ENCODE measurements around the gene TMEM86A. TPM values are rescaled to one million over a fixed set of nuclear protein-coding genes. Genes with fewer than 3 reads are reported as not detected.
"Not testable (repeated sequence)": the region's sequence is repeated elsewhere in the genome, so short reads cannot be mapped to it uniquely, and the experiment has no call there.

TMEM86A gene, protein sequence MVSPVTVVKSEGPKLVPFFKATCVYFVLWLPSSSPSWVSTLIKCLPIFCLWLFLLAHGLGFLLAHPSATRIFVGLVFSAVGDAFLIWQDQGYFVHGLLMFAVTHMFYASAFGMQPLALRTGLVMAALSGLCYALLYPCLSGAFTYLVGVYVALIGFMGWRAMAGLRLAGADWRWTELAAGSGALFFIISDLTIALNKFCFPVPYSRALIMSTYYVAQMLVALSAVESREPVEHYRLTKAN
- 7.0 TPM for total RNA-seq

GRCh38 chr11:18698341-18699268 lies at the start of gene TMEM86A:
TMEM86A (plus strand) TSS chr11:18698779; CDS start chr11:18698887, 108 bp downstream.
- peak; percentile 95 for ATAC-seq

GRCh38 chr11:18650353-18650752 lies 48.2 kb upstream of the TMEM86A start:
- no peak for DNase-seq (ENCODE audit: low spot score)
- no peak for ATAC-seq
- intact Hi-C loops (cut with DNase I): no loop called here

More at GRCh38 chr11:18698341-18699268, at the start of gene TMEM86A:
- intact Hi-C loops (cut with DNase I): no loop called here
- DNase-seq (ENCODE audit: low spot score): peak; percentile 96

- intact Hi-C loops (cut with DNase I): no loop called here
- ATAC-seq: no peak
- no peak for DNase-seq (ENCODE audit: low spot score)
Observed at GRCh38 chr11:18650859-18651557, 47.6 kb upstream of the TMEM86A start.

GRCh38 chr11:18657673-18658072 lies 40.9 kb upstream of the TMEM86A start:
- ATAC-seq (no peak), DNase-seq (ENCODE audit: low spot score) (no peak)
- intact Hi-C loops (cut with DNase I): no loop called here

DNA sequence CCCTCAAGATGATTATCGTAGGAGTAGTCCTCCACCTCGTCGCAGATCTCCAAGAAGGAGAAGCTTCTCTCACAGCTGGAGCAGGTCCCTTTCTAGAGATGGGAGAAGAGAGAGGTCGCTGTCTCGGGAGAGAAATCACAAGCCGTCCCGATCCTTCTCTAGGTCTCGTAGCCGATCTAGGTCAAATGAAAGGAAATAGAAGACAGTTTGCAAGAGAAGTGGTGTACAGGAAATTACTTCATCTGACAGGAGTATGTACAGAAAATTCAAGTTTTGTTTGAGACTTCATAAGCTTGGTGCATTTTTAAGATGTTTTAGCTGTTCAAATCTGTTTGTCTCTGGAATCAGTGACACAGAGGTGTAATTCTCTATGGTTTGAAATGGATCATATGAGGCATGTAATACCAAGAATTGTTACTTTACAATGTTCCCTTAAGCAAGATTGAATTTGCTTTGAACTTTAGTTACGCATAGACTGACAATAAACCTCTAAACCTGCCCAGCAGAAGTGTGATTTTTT lies 33.2 kb upstream of the TMEM86A start:
- DNase-seq (ENCODE audit: low spot score); intact Hi-C loops (cut with DNase I); ATAC-seq: not testable (repeated sequence)

DNA sequence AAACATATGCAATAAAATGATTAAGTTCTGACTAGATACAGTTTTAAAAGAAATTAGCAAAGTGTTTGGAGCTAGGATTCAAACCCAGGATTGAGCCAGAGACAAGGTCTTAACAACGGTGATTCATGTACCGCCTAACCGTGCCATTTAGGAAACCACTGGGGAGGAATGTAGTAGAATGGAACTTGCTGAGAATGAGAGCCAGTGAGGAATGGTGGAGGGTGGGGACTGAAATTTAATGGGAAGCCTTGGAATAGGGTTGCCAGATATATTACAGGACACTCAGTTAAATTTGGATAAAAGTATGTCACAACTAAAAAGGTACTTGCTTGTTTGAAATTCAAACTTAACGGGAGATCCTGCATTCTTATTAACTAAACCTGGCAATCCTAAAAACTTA lies 30.4 kb upstream of the TMEM86A start:
- DNase-seq (ENCODE audit: low spot score) (no peak), ATAC-seq (no peak)
- intact Hi-C loops (cut with DNase I): no loop called here

GRCh38 chr11:18669219-18669596 lies 29.4 kb upstream of the TMEM86A start:
- DNase-seq (ENCODE audit: low spot score) (no peak), ATAC-seq (no peak)
- intact Hi-C loops (cut with DNase I): no loop called here

DNA sequence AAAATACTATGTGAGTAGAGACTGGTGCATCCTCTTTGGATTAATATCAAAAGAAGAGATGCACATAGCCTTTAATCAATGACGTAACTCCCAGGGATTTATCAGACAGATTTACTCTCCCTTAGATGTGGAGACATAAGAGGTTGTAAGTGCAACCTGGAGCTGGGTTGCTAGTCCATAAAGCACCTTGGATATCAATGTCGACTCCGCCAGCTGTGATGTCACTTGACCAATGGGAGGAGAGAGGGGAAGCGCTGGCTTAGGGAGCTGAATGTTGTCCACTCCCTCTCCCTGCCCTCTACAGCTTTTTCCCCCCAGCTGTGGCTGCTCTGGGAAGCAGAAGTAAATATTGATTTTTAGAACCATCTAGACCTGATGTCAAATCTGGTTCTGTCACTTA lies 28.9 kb upstream of the TMEM86A start:
- intact Hi-C loops (cut with DNase I): no loop called here
- no peak for DNase-seq (ENCODE audit: low spot score)

GRCh38 chr11:18671246-18671645 lies 27.3 kb upstream of the TMEM86A start:
- intact Hi-C loops (cut with DNase I): no loop called here
- DNase-seq (ENCODE audit: low spot score) (no peak), ATAC-seq (no peak)

More for the DNA sequence above, 28.9 kb upstream of the TMEM86A start:
- no peak for ATAC-seq

DNA sequence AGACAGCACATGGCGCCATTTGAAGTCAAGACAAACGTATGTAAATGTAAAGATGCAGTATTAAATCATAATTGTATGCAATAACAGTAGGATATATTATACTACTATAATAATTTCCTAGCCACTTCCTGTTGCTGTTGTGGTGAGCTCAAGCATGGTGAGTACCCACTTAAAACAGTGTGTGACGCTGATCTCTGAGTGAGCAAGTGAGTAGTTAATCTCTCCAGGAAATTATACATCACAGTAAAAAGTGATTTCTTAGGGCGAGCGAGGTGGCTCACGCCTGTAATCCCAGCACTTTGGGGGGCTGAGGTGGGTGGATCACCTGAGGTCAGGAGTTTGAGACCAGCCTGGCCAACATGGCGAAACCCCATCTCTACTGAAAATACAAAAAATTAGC lies 26.4 kb upstream of the TMEM86A start:
- intact Hi-C loops (cut with DNase I); ATAC-seq; DNase-seq (ENCODE audit: low spot score): not testable (repeated sequence)

- no peak for DNase-seq (ENCODE audit: low spot score)
- no peak for ATAC-seq
- intact Hi-C loops (cut with DNase I): no loop called here
Observed at GRCh38 chr11:18676803-18677202, 21.8 kb upstream of the TMEM86A start.

- intact Hi-C loops (cut with DNase I): no loop called here
- ATAC-seq (no peak), DNase-seq (ENCODE audit: low spot score) (no peak)
Observed at GRCh38 chr11:18677560-18677959, 21.0 kb upstream of the TMEM86A start.

DNA sequence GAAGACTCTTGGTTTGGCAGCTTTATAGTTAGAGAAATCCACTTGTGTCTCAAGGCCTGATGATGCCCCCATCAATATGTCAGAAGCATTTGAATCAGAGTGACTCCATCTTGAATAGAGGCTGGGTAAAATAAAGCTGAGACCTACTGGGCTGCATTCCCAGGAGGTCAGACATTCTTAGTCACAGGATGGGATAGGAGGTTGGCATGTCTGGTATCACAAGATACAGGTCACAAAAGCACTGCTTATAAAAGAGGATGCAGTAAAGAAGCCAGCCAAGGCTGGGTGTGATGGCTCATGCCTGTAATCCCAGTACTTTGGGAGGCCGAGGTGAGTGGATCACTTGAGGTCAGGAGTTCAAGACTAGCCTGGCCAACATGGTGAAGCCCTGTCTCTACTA lies 16.6 kb upstream of the TMEM86A start:
- ATAC-seq; intact Hi-C loops (cut with DNase I); DNase-seq (ENCODE audit: low spot score): not testable (repeated sequence)

GRCh38 chr11:18682466-18682865 lies 16.1 kb upstream of the TMEM86A start:
- intact Hi-C loops (cut with DNase I): no loop called here
- ATAC-seq: no peak

DNA sequence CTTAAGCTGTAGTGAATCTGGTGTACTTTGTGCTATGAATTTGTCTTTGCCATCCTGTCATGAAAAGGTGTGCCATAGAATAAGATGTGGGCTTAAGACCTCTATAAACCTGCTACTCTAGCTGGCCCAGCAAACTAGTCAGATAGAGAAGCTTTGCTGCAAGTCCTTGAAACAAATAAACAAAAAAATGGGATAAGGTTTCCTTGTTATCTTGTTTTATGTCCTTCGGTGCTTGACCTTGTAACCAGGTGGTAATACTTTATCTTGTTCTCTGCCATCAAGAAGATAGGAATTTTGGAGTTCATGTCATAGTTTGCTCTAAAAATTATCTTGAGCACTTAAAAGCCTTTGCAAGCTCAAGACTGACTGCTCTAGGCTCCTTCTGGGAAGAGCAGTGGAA lies 14.3 kb upstream of the TMEM86A start:
- intact Hi-C loops (cut with DNase I): no loop called here
- no peak for ATAC-seq
- no peak for DNase-seq (ENCODE audit: low spot score)

More at GRCh38 chr11:18682466-18682865, 16.1 kb upstream of the TMEM86A start:
- no peak for DNase-seq (ENCODE audit: low spot score)

DNA sequence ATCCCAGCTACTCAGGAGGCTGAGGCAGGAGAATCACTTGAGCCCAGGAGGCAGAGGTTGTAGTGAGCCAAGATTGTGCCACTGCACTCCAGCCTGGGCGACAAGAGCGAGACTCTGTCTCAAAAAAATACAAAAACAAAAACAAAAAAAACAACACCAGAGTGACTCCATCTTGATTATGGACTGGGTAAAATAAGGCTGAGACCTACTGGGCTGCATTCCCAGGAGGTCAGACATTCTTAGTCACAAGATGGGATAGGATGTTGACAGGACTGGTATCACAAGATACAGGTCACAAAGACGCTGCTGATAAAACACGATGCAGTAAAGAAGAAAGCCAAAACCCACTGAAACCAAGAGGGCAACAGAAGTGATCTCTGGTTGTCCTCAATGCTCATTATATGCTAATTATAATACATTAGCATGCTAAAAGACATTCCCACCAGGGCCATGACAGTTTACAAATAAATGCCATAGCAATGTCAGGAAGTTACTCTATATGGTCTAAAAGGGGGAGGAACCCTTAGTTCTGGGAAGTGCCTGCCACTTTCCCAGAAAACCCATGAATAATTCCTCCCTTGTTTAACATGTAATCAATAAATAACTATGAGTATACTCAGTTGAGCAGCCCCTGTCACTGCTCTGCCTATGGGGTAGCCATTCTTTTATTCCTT lies 7.0 kb upstream of the TMEM86A start:
- intact Hi-C loops (cut with DNase I); DNase-seq (ENCODE audit: low spot score); ATAC-seq: not testable (repeated sequence)

GRCh38 chr11:18692941-18693760 lies 5.4 kb upstream of the TMEM86A start:
- no peak for ATAC-seq
- intact Hi-C loops (cut with DNase I): no loop called here
- no peak for DNase-seq (ENCODE audit: low spot score)

DNA sequence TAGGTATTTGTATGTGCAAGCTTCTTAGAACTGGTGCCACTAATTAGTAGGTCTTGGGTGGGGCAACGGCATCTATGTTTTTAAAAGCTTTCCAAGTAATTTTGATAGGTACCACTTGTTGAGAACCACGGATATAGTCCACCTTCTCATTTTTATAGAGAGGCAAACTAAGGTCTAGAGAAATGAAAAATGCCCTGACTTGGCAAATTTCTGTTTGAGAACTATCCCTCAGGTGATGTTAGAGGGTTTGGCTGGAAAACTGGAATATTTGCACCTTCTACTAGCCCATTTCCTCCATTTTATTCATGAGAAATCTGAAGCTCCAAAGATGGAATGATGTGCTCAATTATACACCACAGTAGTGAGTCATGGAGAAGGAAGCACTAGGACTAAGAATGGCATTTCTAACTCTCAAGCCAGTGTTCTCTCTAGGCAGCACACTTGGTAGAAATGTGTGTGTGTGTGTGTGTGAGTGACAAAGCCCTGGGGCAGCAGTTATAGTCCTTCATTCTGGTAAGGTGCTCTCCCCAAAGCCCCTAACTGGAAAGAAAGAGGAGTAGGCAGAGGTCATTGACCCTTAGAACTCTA lies 1.8 kb upstream of the TMEM86A start:
- no peak for DNase-seq (ENCODE audit: low spot score)
- ATAC-seq: no peak
- intact Hi-C loops (cut with DNase I): no loop called here

Measured in sciatic nerve (tissue), 2 donors.